ENCODE data around the gene EFHD2. TPM values are rescaled to one million over a fixed set of nuclear protein-coding genes. Genes with fewer than 3 reads are reported as not detected.

Gene EFHD2
- polyA plus RNA-seq, 3 donors, result 314 to 329 (median 323) TPM

GRCh38 chr1:15475752-15476314, 66.1 kb downstream of the EFHD2 start, which contains the start of gene CELA2B:
Gene CELA2B (plus strand): TSS chr1:15476104. CDS start chr1:15476126, 22 bp downstream.
- no peaks in the 10 kb centered on the region for H3K79me2 ChIP-seq (ENCODE audit: insufficient read depth, low read length)
- peaks cover 2% of the 10 kb centered on the region for H3K4me1 Mint-ChIP-seq
- H3K4me3 ChIP-seq (replicated peaks in 1 of 3; ENCODE audit: low read depth in 2 of 3, low read length in 3 of 3), result no peak within 1 kb of the TSS
- no peaks in the 10 kb centered on the region for H3K36me3 ChIP-seq (replicated peaks in 1 of 2; ENCODE audit: control insufficient read depth in 1 of 2, insufficient read depth in 2 of 2, low read length in 2 of 2)
- intact Hi-C loops (cut with micrococcal nuclease), result no loop called here
- H3K9me3 Mint-ChIP-seq, result peaks cover 0 to 4% (median 0%) of the 10 kb centered on the region in 7 donors
- no peak within 1 kb of the TSS for H3K4me2 ChIP-seq (replicated peaks; ENCODE audit: extremely low read depth, low read length, poor library complexity, severe bottlenecking)
- H3K36me3 Mint-ChIP-seq, result no peaks in the 10 kb centered on the region
- H3K4me1 ChIP-seq (ENCODE audit: control insufficient read depth in 1 of 2, insufficient read depth in 2 of 2, low read length in 2 of 2), result no peaks in the 10 kb centered on the region
- no peaks in the 10 kb centered on the region for H4K20me1 ChIP-seq (ENCODE audit: insufficient read depth, low read length)
- no peak for DNase-seq
- H3K27me3 ChIP-seq (ENCODE audit: control insufficient read depth in 2 of 2, insufficient read depth in 2 of 2, low read length in 2 of 2), result no peaks in the 10 kb centered on the region
- H3K9me3 ChIP-seq (replicated peaks in 1 of 2; ENCODE audit: control insufficient read depth in 1 of 2, insufficient read depth in 1 of 2, low read length in 2 of 2), result no peaks in the 10 kb centered on the region
- no peak within 1 kb of the TSS for H3K4me3 Mint-ChIP-seq
- H3K27ac Mint-ChIP-seq, result no peak within 1 kb of the TSS
- H3K9ac ChIP-seq (ENCODE audit: insufficient read depth, low read length, poor library complexity, severe bottlenecking), result no peak within 1 kb of the TSS
- peaks cover 0 to 5% (median 1%) of the 10 kb centered on the region in 3 donors for H3K27me3 Mint-ChIP-seq (ENCODE audit: low read depth in 3 of 3)
- TF ChIP-seq CTCF (IDR thresholded peaks at IDR 0.05), result no peak
- no peak within 1 kb of the TSS for H3K27ac ChIP-seq (ENCODE audit: low read depth in 1 of 2, low read length in 2 of 2)
- WGBS (ENCODE audit: insufficient coverage), result 100% methylated on average over 3 of the region's 5 CpGs
- H2AFZ ChIP-seq (ENCODE audit: insufficient read depth, low read depth, low read length, poor library complexity, severe bottlenecking), result no peak within 1 kb of the TSS

- no peak overlapping the region for H3K27ac ChIP-seq (ENCODE audit: low read depth in 1 of 2, low read length in 2 of 2)
- no peak overlapping the region for H2AFZ ChIP-seq (ENCODE audit: insufficient read depth, low read depth, low read length, poor library complexity, severe bottlenecking)
- no CpG with 5 or more reads among the region's 3 CpGs for WGBS (ENCODE audit: insufficient coverage)
- intact Hi-C loops (cut with micrococcal nuclease), result no loop called here
- no peaks in the 10 kb centered on the region for H3K9me3 ChIP-seq (replicated peaks in 1 of 2; ENCODE audit: control insufficient read depth in 1 of 2, insufficient read depth in 1 of 2, low read length in 2 of 2)
- H3K36me3 Mint-ChIP-seq, result no peaks in the 10 kb centered on the region
- H4K20me1 ChIP-seq (ENCODE audit: insufficient read depth, low read length), result no peaks in the 10 kb centered on the region
- H3K9ac ChIP-seq (ENCODE audit: insufficient read depth, low read length, poor library complexity, severe bottlenecking), result no peak overlapping the region
- no peaks in the 10 kb centered on the region for H3K27me3 ChIP-seq (ENCODE audit: control insufficient read depth in 2 of 2, insufficient read depth in 2 of 2, low read length in 2 of 2)
- peaks cover 0 to 5% (median 1%) of the 10 kb centered on the region in 3 donors for H3K27me3 Mint-ChIP-seq (ENCODE audit: low read depth in 3 of 3)
- H3K27ac Mint-ChIP-seq, result no peak overlapping the region
- H3K4me1 ChIP-seq (ENCODE audit: control insufficient read depth in 1 of 2, insufficient read depth in 2 of 2, low read length in 2 of 2), result no peaks in the 10 kb centered on the region
- peaks cover 0 to 4% (median 0%) of the 10 kb centered on the region in 7 donors for H3K9me3 Mint-ChIP-seq
- no peak for TF ChIP-seq CTCF (IDR thresholded peaks at IDR 0.05)
- no peaks in the 10 kb centered on the region for H3K79me2 ChIP-seq (ENCODE audit: insufficient read depth, low read length)
- H3K36me3 ChIP-seq (replicated peaks in 1 of 2; ENCODE audit: control insufficient read depth in 1 of 2, insufficient read depth in 2 of 2, low read length in 2 of 2), result no peaks in the 10 kb centered on the region
- H3K4me3 Mint-ChIP-seq, result no peak overlapping the region
- H3K4me1 Mint-ChIP-seq, result peaks cover 2% of the 10 kb centered on the region
- no peak for DNase-seq
- H3K4me2 ChIP-seq (replicated peaks; ENCODE audit: extremely low read depth, low read length, poor library complexity, severe bottlenecking), result no peak overlapping the region
- H3K4me3 ChIP-seq (replicated peaks in 1 of 3; ENCODE audit: low read depth in 2 of 3, low read length in 3 of 3), result no peak overlapping the region
Measured at GRCh38 chr1:15476927-15477326, 67.2 kb downstream of the EFHD2 start.
